Caco-2 (cell line): ENCODE results near the gene BEST3. TPM values are rescaled to one million over a fixed set of nuclear protein-coding genes. Genes with fewer than 3 reads are reported as not detected.

ENCODE experiments used
- BruUV-seq: library from RNA; stranded (reverse); fragments of 400-500 nt; replicated peaks from 2 replicates; lab custom pipeline; 2021; lab: Mats Ljungman, UMichigan
- CTCF ChIA-PET: fragments of 300-600 bp; sonication (Branson Sonifier 250); formaldehyde crosslinking; loops from one replicate; lab custom pipeline; 2022; ENCODE audit warnings: antibody characterized with exemption; lab: Charles Lee
- POLR2A ChIA-PET: fragments of 300-600 bp; sonication (Branson Sonifier 250); formaldehyde crosslinking; loops from one replicate; lab custom pipeline; 2022; ENCODE audit warnings: antibody characterized with exemption; lab: Charles Lee
- DNase-seq, 2 experiments: peaks; one replicate each; pipeline versions ENCODE4 v3.0.0 to v3.0.0-alpha.2; 2020 to 2022
- H3K27me3 ChIP-seq: replicated peaks from 2 replicates; pipeline ENCODE4 v1.6.0; 2011; ENCODE audit warnings: low read length; ENCODE audit not compliant: control insufficient read depth, insufficient read depth
- H3K36me3 ChIP-seq: 2 replicates; pipeline ENCODE4 v1.5.1; 2011; ENCODE audit warnings: low read length; ENCODE audit not compliant: control insufficient read depth, insufficient read depth
- H3K4me1 ChIP-seq: fragments of 250-450 bp; sonication (Bioruptor Pico); 2 replicates; pipeline ENCODE4 v1.5.1; 2020; ENCODE audit warnings: mild to moderate bottlenecking
- H3K4me3 ChIP-seq: 2 replicates; pipeline ENCODE4 v1.5.1; 2011; ENCODE audit warnings: low read depth, mild to moderate bottlenecking, control low read depth, low read length
- H3K9me3 ChIP-seq: fragments of 250-450 bp; sonication (Bioruptor Pico); 2 replicates; pipeline ENCODE4 v1.5.1; 2020; ENCODE audit warnings: mild to moderate bottlenecking, moderate library complexity
- H3K27ac Mint-ChIP-seq: one replicate; pipeline ENCODE4 v1.8.0; 2022; ENCODE audit warnings: mixed read lengths; ENCODE audit not compliant: unreplicated experiment
- H3K27me3 Mint-ChIP-seq: one replicate; pipeline ENCODE4 v1.8.0; 2022; ENCODE audit warnings: mixed read lengths; ENCODE audit not compliant: insufficient read depth, unreplicated experiment
- H3K36me3 Mint-ChIP-seq: one replicate; pipeline ENCODE4 v1.8.0; 2022; ENCODE audit warnings: mild to moderate bottlenecking, mixed read lengths; ENCODE audit not compliant: insufficient read depth, unreplicated experiment
- H3K4me1 Mint-ChIP-seq: one replicate; pipeline ENCODE4 v1.8.0; 2022; ENCODE audit warnings: low read depth, mixed read lengths; ENCODE audit not compliant: unreplicated experiment
- H3K4me3 Mint-ChIP-seq: one replicate; pipeline ENCODE4 v1.8.0; 2022; ENCODE audit warnings: mild to moderate bottlenecking, moderate library complexity, mixed read lengths; ENCODE audit not compliant: unreplicated experiment
- H3K9me3 Mint-ChIP-seq: one replicate; pipeline ENCODE4 v1.8.0; 2022; ENCODE audit warnings: mixed read lengths; ENCODE audit not compliant: unreplicated experiment
- CTCF ChIP-seq, 2 experiments: fragments of 200-600 bp in 1 of 2; IDR thresholded peaks; 1 replicate in 1 of 2; 2 replicates in 1 of 2; pipeline versions ENCODE4 v1.5.1 to v1.8.0; 2011 to 2022; ENCODE audit warnings: antibody characterized with exemption in 1 of 2, control low read depth in 1 of 2, inconsistent platforms in 1 of 2, low read depth in 1 of 2, low read length in 1 of 2, mild to moderate bottlenecking in 1 of 2, moderate library complexity in 1 of 2; ENCODE audit not compliant: insufficient read depth in 1 of 2, severe bottlenecking in 1 of 2, unreplicated experiment in 1 of 2
- intact Hi-C: fragments of 100-400 bp; cut with micrococcal nuclease; formaldehyde crosslinking; loops from one replicate; pipeline ENCODE4 v1.10.0; 2022; ENCODE audit not compliant: unreplicated experiment
- total RNA-seq: library from RNA; stranded (reverse); gene quantifications from 2 replicates; pipeline ENCODE4 v1.2.3, GENCODE V29; 2022

BEST3 gene
- total RNA-seq, 1 experiment from 2014 or later, result 1.3 TPM

DNA sequence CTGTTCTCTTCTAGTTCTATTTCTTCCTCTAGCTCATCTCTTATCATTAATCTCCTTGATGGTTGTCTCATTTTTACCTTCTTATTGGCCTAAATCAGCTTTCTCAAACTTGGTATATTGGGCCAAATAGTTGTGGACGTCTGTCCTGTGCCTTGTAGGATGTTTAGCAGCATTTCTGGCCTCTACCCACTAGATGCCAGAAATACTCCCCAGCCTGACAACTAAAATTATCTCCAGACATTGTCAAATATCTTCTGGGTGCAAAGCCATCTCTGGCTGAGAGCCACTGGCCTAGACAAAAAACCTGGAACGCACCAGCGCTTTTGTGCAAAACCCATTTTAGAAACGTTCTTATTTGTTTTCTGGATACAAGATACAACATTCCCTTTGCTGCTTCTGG is 49.6 kb downstream of the BEST3 start:
- CTCF ChIA-PET, result interaction anchor here (0.7 to 1.2 kb wide), 2 partner anchors 10 to 292 kb away, joined by 3 to 4 read pairs; no protein-coding TSS in a partner anchor
- H3K4me3 ChIP-seq, result no peak overlapping the region
- TF ChIP-seq CTCF (IDR thresholded peaks at IDR 0.05; ENCODE audit: insufficient read depth in 1 of 2, low read depth in 1 of 2, low read length in 1 of 2, severe bottlenecking in 1 of 2, unreplicated experiment in 1 of 2), result peak in 1 of 2 experiments; percentile 35
- Mint-ChIP-seq H3K27ac (no peak overlapping the region), H3K27me3 (no peaks in the 10 kb centered on the region), H3K4me1 (peaks cover 13% of the 10 kb centered on the region), H3K4me3 (no peak overlapping the region), H3K9me3 (no peaks in the 10 kb centered on the region), H3K36me3 (no peaks in the 10 kb centered on the region)
- intact Hi-C loops, result no loop called here
- no peaks in the 10 kb centered on the region for H3K27me3 ChIP-seq
- no peaks in the 10 kb centered on the region for H3K9me3 ChIP-seq
- no peak for DNase-seq
- POLR2A ChIA-PET, result no interaction called here
- peaks cover 1% of the 10 kb centered on the region for H3K4me1 ChIP-seq
- BruUV-seq, result no TSS peak
- no peaks in the 10 kb centered on the region for H3K36me3 ChIP-seq

GRCh38 chr12:69648476-69648875 is 50.6 kb downstream of the BEST3 start:
- Mint-ChIP-seq H3K4me1 (peaks cover 7% of the 10 kb centered on the region), H3K27ac (no peak overlapping the region), H3K4me3 (no peak overlapping the region), H3K27me3 (no peaks in the 10 kb centered on the region), H3K36me3 (no peaks in the 10 kb centered on the region), H3K9me3 (no peaks in the 10 kb centered on the region)
- Histone ChIP-seq H3K9me3 (no peaks in the 10 kb centered on the region), H3K4me3 (no peak overlapping the region), H3K27me3 (no peaks in the 10 kb centered on the region), H3K36me3 (no peaks in the 10 kb centered on the region), H3K4me1 (no peaks in the 10 kb centered on the region; the same call in 1 of the 2 replicates)
- POLR2A ChIA-PET, result no interaction called here
- intact Hi-C loops, result no loop called here
- no TSS peak for BruUV-seq
- CTCF ChIA-PET, result interaction anchor here (1.2 kb wide), 1 partner anchor 9 kb away, joined by 3 read pairs; no protein-coding TSS in a partner anchor
- DNase-seq, result no peak
- TF ChIP-seq CTCF (IDR thresholded peaks at IDR 0.05; ENCODE audit: insufficient read depth in 1 of 2, low read depth in 1 of 2, low read length in 1 of 2, severe bottlenecking in 1 of 2, unreplicated experiment in 1 of 2), result no peak

DNA sequence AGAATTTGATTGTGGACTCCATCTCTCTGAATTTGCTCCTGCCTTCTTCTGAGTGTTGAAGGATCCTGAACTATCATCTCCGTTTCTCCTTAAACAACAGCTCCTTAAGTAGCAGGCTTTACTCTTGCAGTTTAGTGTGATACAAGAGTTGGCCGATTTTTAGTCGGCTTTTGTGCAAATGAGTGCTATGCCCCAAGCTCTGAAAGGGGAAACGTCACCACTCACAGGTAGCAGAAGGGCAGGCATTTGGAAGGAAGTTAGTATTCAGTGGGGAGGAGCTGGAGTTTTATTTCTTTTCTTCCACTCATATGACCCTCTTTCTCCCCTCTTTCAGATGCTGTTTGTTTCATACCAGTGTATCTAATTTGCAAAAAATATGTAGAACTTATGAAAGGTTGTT is 51.9 kb downstream of the BEST3 start:
- no peaks in the 10 kb centered on the region; the same call in 1 of the 2 replicates for H3K4me1 ChIP-seq
- no peak overlapping the region for H3K4me3 Mint-ChIP-seq
- intact Hi-C loops, result no loop called here
- no peak for TF ChIP-seq CTCF (IDR thresholded peaks at IDR 0.05; ENCODE audit: insufficient read depth in 1 of 2, low read depth in 1 of 2, low read length in 1 of 2, severe bottlenecking in 1 of 2, unreplicated experiment in 1 of 2)
- H3K36me3 Mint-ChIP-seq, result no peaks in the 10 kb centered on the region
- H3K27ac Mint-ChIP-seq, result no peak overlapping the region
- H3K27me3 Mint-ChIP-seq, result no peaks in the 10 kb centered on the region
- H3K4me3 ChIP-seq, result no peak overlapping the region
- CTCF ChIA-PET, result no interaction called here
- H3K4me1 Mint-ChIP-seq, result peaks cover 7% of the 10 kb centered on the region
- no peak for DNase-seq
- no peaks in the 10 kb centered on the region for H3K36me3 ChIP-seq
- no peaks in the 10 kb centered on the region for H3K27me3 ChIP-seq
- no peaks in the 10 kb centered on the region for H3K9me3 Mint-ChIP-seq
- no TSS peak for BruUV-seq
- POLR2A ChIA-PET, result no interaction called here
- no peaks in the 10 kb centered on the region for H3K9me3 ChIP-seq
